ENCODE data around the gene MED13. TPM values are rescaled to one million over a fixed set of nuclear protein-coding genes. Genes with fewer than 3 reads are reported as not detected.
"Not testable (repeated sequence)": the region's sequence is repeated elsewhere in the genome, so short reads cannot be mapped to it uniquely, and the experiment has no call there.

MED13 gene
- total RNA-seq, 4 donors from 2014 or later, result 41.9 to 51.7 (median 49.1) TPM

DNA sequence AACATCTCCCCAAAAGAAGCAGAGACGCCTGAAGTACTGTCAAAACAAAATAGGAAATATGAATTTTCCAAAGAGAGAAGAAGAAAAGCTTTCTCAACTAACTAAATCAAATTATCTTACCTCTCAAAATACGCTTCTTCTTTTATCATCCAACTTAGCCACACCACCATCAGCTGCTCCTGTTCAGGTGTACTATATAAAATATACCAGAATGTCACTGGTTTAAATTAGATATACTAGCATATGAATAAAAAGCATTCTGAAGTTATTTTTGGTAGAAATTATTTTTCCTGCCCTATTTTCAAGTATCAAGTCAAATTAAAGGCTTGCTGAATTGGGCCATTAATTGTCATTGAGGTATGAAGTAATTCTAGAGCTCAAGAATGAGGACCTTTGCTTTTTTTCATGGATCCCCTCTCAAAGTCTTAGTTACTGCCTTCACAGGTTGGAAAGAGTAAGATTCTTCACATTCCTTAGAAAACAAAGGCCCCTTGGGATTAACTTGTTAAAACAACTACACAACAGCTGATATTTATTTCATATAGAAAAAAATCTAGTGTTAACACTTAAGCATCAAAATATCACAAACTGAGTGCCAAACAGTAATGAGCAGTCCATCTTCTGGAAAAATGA is 167.4 kb downstream of the MED13 start:
- 90% methylated on average over 2 of the region's 2 CpGs for WGBS
- no peak for DNase-seq (ENCODE audit: extremely low spot score)
- intact Hi-C loops (cut with DNase I), result no loop called here
- no peak overlapping the region for H3K27ac ChIP-seq (replicated peaks in 1 of 4)
- H3K9me3 ChIP-seq, result no peaks in the 10 kb centered on the region
- no peaks in the 10 kb centered on the region for H3K27me3 ChIP-seq
- no peaks in the 10 kb centered on the region for H3K4me1 ChIP-seq
- H3K4me3 ChIP-seq, result no peak overlapping the region
- TF ChIP-seq POLR2AphosphoS5 (IDR thresholded peaks at IDR 0.05), result no peak
- no peak for TF ChIP-seq EP300 (IDR thresholded peaks at IDR 0.05)
- no peak for TF ChIP-seq POLR2A (IDR thresholded peaks at IDR 0.05; ENCODE audit: low read depth)
- TF ChIP-seq, protein P1, sequence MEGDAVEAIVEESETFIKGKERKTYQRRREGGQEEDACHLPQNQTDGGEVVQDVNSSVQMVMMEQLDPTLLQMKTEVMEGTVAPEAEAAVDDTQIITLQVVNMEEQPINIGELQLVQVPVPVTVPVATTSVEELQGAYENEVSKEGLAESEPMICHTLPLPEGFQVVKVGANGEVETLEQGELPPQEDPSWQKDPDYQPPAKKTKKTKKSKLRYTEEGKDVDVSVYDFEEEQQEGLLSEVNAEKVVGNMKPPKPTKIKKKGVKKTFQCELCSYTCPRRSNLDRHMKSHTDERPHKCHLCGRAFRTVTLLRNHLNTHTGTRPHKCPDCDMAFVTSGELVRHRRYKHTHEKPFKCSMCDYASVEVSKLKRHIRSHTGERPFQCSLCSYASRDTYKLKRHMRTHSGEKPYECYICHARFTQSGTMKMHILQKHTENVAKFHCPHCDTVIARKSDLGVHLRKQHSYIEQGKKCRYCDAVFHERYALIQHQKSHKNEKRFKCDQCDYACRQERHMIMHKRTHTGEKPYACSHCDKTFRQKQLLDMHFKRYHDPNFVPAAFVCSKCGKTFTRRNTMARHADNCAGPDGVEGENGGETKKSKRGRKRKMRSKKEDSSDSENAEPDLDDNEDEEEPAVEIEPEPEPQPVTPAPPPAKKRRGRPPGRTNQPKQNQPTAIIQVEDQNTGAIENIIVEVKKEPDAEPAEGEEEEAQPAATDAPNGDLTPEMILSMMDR (IDR thresholded peaks at IDR 0.05), result no peak
- H3K36me3 ChIP-seq, result peaks cover 16 to 89% (median 58%) of the 10 kb centered on the region in 4 donors

DNA sequence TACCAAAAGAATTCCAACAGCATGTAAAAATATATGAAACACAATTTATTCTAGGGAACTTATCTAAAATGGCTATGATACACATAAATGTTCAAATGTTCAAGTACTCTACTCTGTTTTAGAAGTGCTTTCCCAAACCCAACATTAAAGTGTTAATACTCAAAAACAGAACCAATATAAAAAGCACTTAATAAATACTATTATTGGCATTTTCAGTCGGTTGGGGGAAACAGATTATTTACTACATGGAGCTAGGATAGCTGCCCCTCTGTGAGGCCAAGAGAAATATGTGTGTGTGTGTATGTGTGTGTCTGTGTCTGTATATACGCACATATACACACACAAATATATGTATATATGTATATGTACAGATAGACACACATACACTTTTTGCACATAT is 169.7 kb downstream of the MED13 start:
- Histone ChIP-seq H3K9me3 (no peaks in the 10 kb centered on the region), H3K27me3 (no peaks in the 10 kb centered on the region), H3K4me1 (no peaks in the 10 kb centered on the region), H3K36me3 (peaks cover 16 to 90% (median 62%) of the 10 kb centered on the region in 4 donors), H3K4me3 (no peak overlapping the region), H3K27ac (replicated peaks in 1 of 4) (no peak overlapping the region)
- no peak for DNase-seq (ENCODE audit: extremely low spot score)
- TF ChIP-seq POLR2AphosphoS5 (IDR thresholded peaks at IDR 0.05), result no peak
- WGBS, result 62% methylated on average over 2 of the region's 2 CpGs
- intact Hi-C loops (cut with DNase I), result no loop called here

GRCh38 chr17:61894310-61894709 is 170.8 kb downstream of the MED13 start:
- H3K27ac ChIP-seq (replicated peaks in 1 of 4); H3K27me3 ChIP-seq; H3K9me3 ChIP-seq; intact Hi-C loops (cut with DNase I); H3K4me1 ChIP-seq; DNase-seq (ENCODE audit: extremely low spot score); H3K4me3 ChIP-seq: not testable (repeated sequence)
- WGBS, result 90% methylated on average over 5 of the region's 5 CpGs
- H3K36me3 ChIP-seq, result peaks cover 16 to 90% (median 62%) of the 10 kb centered on the region in 4 donors

Other genes starting within 250 kb of the MED13 start
- under 1 TPM; 0.13 to 0.42 (median 0.31) TPM for gene BRIP1, start 201.8 kb downstream of the MED13 start, total RNA-seq
- 10 to 100 TPM; 10.1 to 15.4 (median 11.4) TPM for gene INTS2, start 137.3 kb downstream of the MED13 start, total RNA-seq